GF-D8 (cell line): ENCODE measurements around the gene SMCR8.
"Not testable (repeated sequence)": the region's sequence is repeated elsewhere in the genome, so short reads cannot be mapped to it uniquely, and the experiment has no call there.

ENCODE experiments used
- DNase-seq: peaks from one replicate; lab custom pipeline; 2025; lab: John Stamatoyannopoulos, UW

Gene SMCR8

GRCh38 chr17:18318117-18318516, 3.0 kb downstream of the SMCR8 start:
- no peak for DNase-seq

- DNase-seq, result no peak
Measured at GRCh38 chr17:18318771-18319450, 3.8 kb downstream of the SMCR8 start.

GRCh38 chr17:18319604-18320256, 4.6 kb downstream of the SMCR8 start:
- no peak for DNase-seq

GRCh38 chr17:18320301-18320700, 5.2 kb downstream of the SMCR8 start:
- no peak for DNase-seq

GRCh38 chr17:18321309-18321708, 6.2 kb downstream of the SMCR8 start:
- no peak for DNase-seq

GRCh38 chr17:18322522-18322921, 7.4 kb downstream of the SMCR8 start:
- no peak for DNase-seq

GRCh38 chr17:18323007-18323406, 7.9 kb downstream of the SMCR8 start:
- no peak for DNase-seq

GRCh38 chr17:18323507-18324139, 8.5 kb downstream of the SMCR8 start:
- no peak for DNase-seq

GRCh38 chr17:18324140-18325050, 9.3 kb downstream of the SMCR8 start:
- no peak for DNase-seq

GRCh38 chr17:18326039-18326438, 10.9 kb downstream of the SMCR8 start:
- DNase-seq, result no peak

- no peak for DNase-seq
Measured at GRCh38 chr17:18326572-18326971, 11.5 kb downstream of the SMCR8 start.

GRCh38 chr17:18327093-18327492, 12.0 kb downstream of the SMCR8 start:
- no peak for DNase-seq

GRCh38 chr17:18327556-18327955, 12.5 kb downstream of the SMCR8 start:
- DNase-seq, result no peak

- DNase-seq, result no peak
Measured at GRCh38 chr17:18328643-18329204, 13.6 kb downstream of the SMCR8 start.

GRCh38 chr17:18331879-18332278, 16.8 kb downstream of the SMCR8 start:
- no peak for DNase-seq

- DNase-seq, result no peak
Measured at GRCh38 chr17:18332909-18333489, 17.9 kb downstream of the SMCR8 start.

- not testable (repeated sequence) for DNase-seq
Measured at GRCh38 chr17:18338158-18338557, 23.1 kb downstream of the SMCR8 start.

- DNase-seq, result no peak
Measured at GRCh38 chr17:18339933-18340332, 24.8 kb downstream of the SMCR8 start.

- DNase-seq, result no peak
Measured at GRCh38 chr17:18344021-18344420, 28.9 kb downstream of the SMCR8 start.

GRCh38 chr17:18353541-18353940, 38.4 kb downstream of the SMCR8 start:
- no peak for DNase-seq

GRCh38 chr17:18356624-18357023, 41.5 kb downstream of the SMCR8 start:
- DNase-seq, result no peak

GRCh38 chr17:18360518-18360917, 45.4 kb downstream of the SMCR8 start:
- DNase-seq, result no peak
